CD14-positive monocyte (primary cell): ENCODE results near the gene SF3A1. TPM values are rescaled to one million over a fixed set of nuclear protein-coding genes. Genes with fewer than 3 reads are reported as not detected.

Source experiments
- DNase-seq, 3 donors: peaks; one replicate each; pipeline ENCODE4 v3.0.0-alpha.2; 2011 to 2022
- H2AFZ ChIP-seq: 2 replicates; pipeline ENCODE4 v1.6.0; 2012; ENCODE audit warnings: mild to moderate bottlenecking, low read depth, low read length, inconsistent platforms; ENCODE audit not compliant: insufficient read depth, poor library complexity, severe bottlenecking
- H3K27ac ChIP-seq, 2 donors: 1 replicate in 1 of 2; 2 replicates in 1 of 2; pipeline ENCODE4 v1.5.1; 2012 to 2013; ENCODE audit warnings: low read length in 2 of 2, control low read depth in 1 of 2, inconsistent platforms in 1 of 2, low read depth in 1 of 2, mild to moderate bottlenecking in 1 of 2
- H3K27me3 ChIP-seq, 2 donors: one replicate each; pipeline versions ENCODE4 v1.6.0 to v1.6.1; 2011 to 2013; ENCODE audit warnings: low read length in 2 of 2; ENCODE audit not compliant: control insufficient read depth in 2 of 2, insufficient read depth in 2 of 2
- H3K36me3 ChIP-seq, 2 donors: replicated peaks in 1 of 2; 1 replicate in 1 of 2; 2 replicates in 1 of 2; pipeline versions ENCODE4 v1.5.1 to v1.6.1; 2012 to 2013; ENCODE audit warnings: low read length in 2 of 2, control low read depth in 1 of 2, inconsistent platforms in 1 of 2, mild to moderate bottlenecking in 1 of 2; ENCODE audit not compliant: insufficient read depth in 2 of 2, control insufficient read depth in 1 of 2
- H3K4me1 ChIP-seq, 2 donors: 1 replicate in 1 of 2; 2 replicates in 1 of 2; pipeline versions ENCODE4 v1.5.1 to v1.6.1; 2012 to 2013; ENCODE audit warnings: low read length in 2 of 2, control low read depth in 1 of 2, inconsistent platforms in 1 of 2, mild to moderate bottlenecking in 1 of 2, moderate library complexity in 1 of 2; ENCODE audit not compliant: insufficient read depth in 2 of 2, control insufficient read depth in 1 of 2
- H3K4me2 ChIP-seq: replicated peaks from 2 replicates; pipeline ENCODE3; 2012; ENCODE audit warnings: low read length, moderate library complexity, mild to moderate bottlenecking; ENCODE audit not compliant: poor library complexity, severe bottlenecking; ENCODE audit errors: extremely low read depth
- H3K4me3 ChIP-seq, 3 experiments: fragments of 200-600 bp in 1 of 3; sonication (generic) in 1 of 3; replicated peaks in 1 of 3; 1 replicate in 2 of 3; 2 replicates in 1 of 3; pipeline ENCODE4 v1.5.1; 2011 to 2013; ENCODE audit warnings: low read length in 3 of 3, mild to moderate bottlenecking in 3 of 3, control low read depth in 2 of 3, low read depth in 2 of 3, inconsistent platforms in 1 of 3, moderate library complexity in 1 of 3
- H3K79me2 ChIP-seq: 2 replicates; pipeline ENCODE4 v1.6.0; 2012; ENCODE audit warnings: mild to moderate bottlenecking, control low read depth, inconsistent platforms, low read length, moderate library complexity; ENCODE audit not compliant: insufficient read depth
- H3K9ac ChIP-seq: 2 replicates; pipeline ENCODE4 v1.6.0; 2017; ENCODE audit warnings: low read length, mild to moderate bottlenecking; ENCODE audit not compliant: insufficient read depth, poor library complexity, severe bottlenecking
- H3K9me3 ChIP-seq, 2 donors: replicated peaks in 1 of 2; 1 replicate in 1 of 2; 2 replicates in 1 of 2; pipeline versions ENCODE4 v1.5.1 to v1.6.1; 2012 to 2013; ENCODE audit warnings: low read length in 2 of 2, control low read depth in 1 of 2; ENCODE audit not compliant: control insufficient read depth in 1 of 2, insufficient read depth in 1 of 2
- H4K20me1 ChIP-seq: 2 replicates; pipeline ENCODE4 v1.6.0; 2012; ENCODE audit warnings: mild to moderate bottlenecking, low read length, control low read depth, moderate library complexity; ENCODE audit not compliant: insufficient read depth
- H3K27ac Mint-ChIP-seq, 7 donors: one replicate each; pipeline ENCODE4 v1.8.0; 2020; ENCODE audit warnings: mild to moderate bottlenecking in 7 of 7, mixed read lengths in 7 of 7, moderate library complexity in 6 of 7, inconsistent platforms in 2 of 7
- H3K27me3 Mint-ChIP-seq, 3 donors: one replicate each; pipeline ENCODE4 v1.8.0; 2021 to 2022; ENCODE audit warnings: low read depth in 3 of 3, mild to moderate bottlenecking in 3 of 3, mixed read lengths in 3 of 3, moderate library complexity in 3 of 3, inconsistent platforms in 1 of 3
- H3K36me3 Mint-ChIP-seq, 2 donors: one replicate each; pipeline ENCODE4 v1.8.0; 2020; ENCODE audit warnings: mixed read lengths in 2 of 2, inconsistent platforms in 1 of 2, mild to moderate bottlenecking in 1 of 2
- H3K4me1 Mint-ChIP-seq: one replicate; pipeline ENCODE4 v1.8.0; 2020; ENCODE audit warnings: mild to moderate bottlenecking, mixed read lengths
- H3K4me3 Mint-ChIP-seq, 2 donors: one replicate each; pipeline ENCODE4 v1.8.0; 2020; ENCODE audit warnings: mild to moderate bottlenecking in 2 of 2, mixed read lengths in 2 of 2, moderate library complexity in 1 of 2
- H3K9me3 Mint-ChIP-seq, 7 donors: one replicate each; pipeline ENCODE4 v1.8.0; 2020 to 2022; ENCODE audit warnings: mixed read lengths in 7 of 7, mild to moderate bottlenecking in 6 of 7, moderate library complexity in 6 of 7, inconsistent platforms in 2 of 7
- WGBS: methylation state at CpG from one replicate; pipeline ENCODE4 v1.1.5; 2013; ENCODE audit warnings: missing lambda C conversion rate; ENCODE audit not compliant: insufficient coverage; 5-methylcytosine and 5-hydroxymethylcytosine counted together
- intact Hi-C, 2 donors: fragments of 100-400 bp; cut with micrococcal nuclease; formaldehyde crosslinking; loops; one replicate each; pipeline versions ENCODE4 v1.15.0 to v1.15.1; 2023
- polyA plus RNA-seq, 3 donors: library from polyadenylated mRNA; depleted of rRNA in 1 of 3; unstranded in 2 of 3; stranded (reverse) in 1 of 3; fragments of 300-500 nt in 2 of 3; fragments of >200 nt in 1 of 3; fragmentation: Illumina TruSeq in 2 of 3; gene quantifications; 1 replicate in 2 of 3; 2 replicates in 1 of 3; pipeline ENCODE4 v1.2.3, GENCODE V29; 2012 to 2021
- TF ChIP-seq, protein P1 (sequence below): fragments of 200-600 bp; IDR thresholded peaks from one replicate; pipeline ENCODE4 v1.8.0; 2022; ENCODE audit warnings: antibody characterized with exemption, mild to moderate bottlenecking

The SF3A1 gene
- polyA plus RNA-seq, 3 donors = 34.7 to 102 (median 52.1) TPM

DNA sequence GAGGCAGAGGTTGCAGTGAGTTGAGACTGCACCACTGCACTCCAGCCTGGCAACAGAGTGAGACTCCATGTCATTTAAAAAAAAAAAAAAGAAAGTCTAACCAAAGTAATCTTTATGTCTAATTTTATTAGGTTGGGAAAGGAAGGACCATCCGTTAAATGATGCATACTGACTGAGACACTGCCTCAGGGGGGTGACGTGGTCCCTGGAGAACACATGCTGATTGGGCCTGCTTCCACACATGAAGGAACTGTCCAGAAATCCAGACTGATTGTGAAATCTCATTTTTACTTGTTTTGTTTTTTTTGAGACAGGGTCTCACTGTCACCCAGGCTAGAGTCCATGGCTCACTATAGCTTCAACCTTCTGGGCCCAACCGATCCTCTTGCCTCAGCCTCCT, 5.5 kb downstream of the SF3A1 start:
- no peak overlapping the region for H2AFZ ChIP-seq
- peak overlapping the region in 6 of 7 donors; percentile 6 to 54 (median 34) for H3K27ac Mint-ChIP-seq
- no peak overlapping the region for H3K4me3 Mint-ChIP-seq
- H3K9me3 Mint-ChIP-seq = no peaks in the 10 kb centered on the region
- no peak for DNase-seq
- no peaks in the 10 kb centered on the region for H3K27me3 ChIP-seq
- no peak overlapping the region for H3K4me2 ChIP-seq
- H3K4me1 Mint-ChIP-seq = peaks cover 25% of the 10 kb centered on the region
- H3K9ac ChIP-seq = no peak overlapping the region
- no peaks in the 10 kb centered on the region for H3K9me3 ChIP-seq
- TF ChIP-seq, protein P1, sequence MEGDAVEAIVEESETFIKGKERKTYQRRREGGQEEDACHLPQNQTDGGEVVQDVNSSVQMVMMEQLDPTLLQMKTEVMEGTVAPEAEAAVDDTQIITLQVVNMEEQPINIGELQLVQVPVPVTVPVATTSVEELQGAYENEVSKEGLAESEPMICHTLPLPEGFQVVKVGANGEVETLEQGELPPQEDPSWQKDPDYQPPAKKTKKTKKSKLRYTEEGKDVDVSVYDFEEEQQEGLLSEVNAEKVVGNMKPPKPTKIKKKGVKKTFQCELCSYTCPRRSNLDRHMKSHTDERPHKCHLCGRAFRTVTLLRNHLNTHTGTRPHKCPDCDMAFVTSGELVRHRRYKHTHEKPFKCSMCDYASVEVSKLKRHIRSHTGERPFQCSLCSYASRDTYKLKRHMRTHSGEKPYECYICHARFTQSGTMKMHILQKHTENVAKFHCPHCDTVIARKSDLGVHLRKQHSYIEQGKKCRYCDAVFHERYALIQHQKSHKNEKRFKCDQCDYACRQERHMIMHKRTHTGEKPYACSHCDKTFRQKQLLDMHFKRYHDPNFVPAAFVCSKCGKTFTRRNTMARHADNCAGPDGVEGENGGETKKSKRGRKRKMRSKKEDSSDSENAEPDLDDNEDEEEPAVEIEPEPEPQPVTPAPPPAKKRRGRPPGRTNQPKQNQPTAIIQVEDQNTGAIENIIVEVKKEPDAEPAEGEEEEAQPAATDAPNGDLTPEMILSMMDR = no peak
- H3K27ac ChIP-seq = no peak overlapping the region
- H3K36me3 ChIP-seq = peaks cover 69 to 78% of the 10 kb centered on the region in 2 donors
- H3K27me3 Mint-ChIP-seq = peaks cover 0 to 3% (median 0%) of the 10 kb centered on the region in 3 donors
- 97% methylated on average over 3 of the region's 3 CpGs for WGBS
- H3K4me3 ChIP-seq = no peak overlapping the region
- peaks cover 64 to 83% of the 10 kb centered on the region in 2 donors for H3K36me3 Mint-ChIP-seq
- H3K4me1 ChIP-seq = peaks cover 19 to 21% of the 10 kb centered on the region in 2 donors
- intact Hi-C loops = loop anchor here in 1 of 2 donors (10.0 kb wide), 1 partner anchor 46 kb away; no protein-coding TSS in a partner anchor
- peaks cover 88% of the 10 kb centered on the region for H3K79me2 ChIP-seq
- H4K20me1 ChIP-seq = peaks cover 98% of the 10 kb centered on the region

DNA sequence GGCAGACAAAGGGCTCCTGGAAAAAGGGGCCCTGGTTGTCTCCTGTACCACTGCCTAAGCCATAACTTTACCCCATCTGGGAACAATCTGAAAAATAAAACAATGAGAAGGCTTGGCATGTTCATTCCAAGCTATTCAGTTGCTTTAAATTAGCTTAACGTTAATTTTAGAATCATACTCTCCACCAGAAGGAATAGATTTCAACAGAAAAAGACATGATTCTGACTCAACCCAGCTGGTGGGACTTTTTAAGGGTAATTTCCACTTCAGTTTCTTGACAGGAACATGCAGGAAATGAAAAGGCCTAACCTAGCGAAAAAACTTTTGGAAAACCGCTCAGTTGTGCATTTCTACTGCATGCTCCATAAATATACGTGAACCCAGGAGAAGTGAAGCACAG, 7.9 kb downstream of the SF3A1 start:
- H3K9me3 ChIP-seq = no peaks in the 10 kb centered on the region
- H3K4me1 ChIP-seq = no peaks in the 10 kb centered on the region
- DNase-seq = no peak
- Mint-ChIP-seq H3K4me3 (no peak overlapping the region), H3K9me3 (peaks cover 0 to 2% (median 0%) of the 10 kb centered on the region in 7 donors), H3K27ac (no peak overlapping the region), H3K27me3 (peaks cover 0 to 1% (median 0%) of the 10 kb centered on the region in 3 donors), H3K36me3 (peaks cover 82 to 98% of the 10 kb centered on the region in 2 donors), H3K4me1 (peaks cover 2% of the 10 kb centered on the region)
- TF ChIP-seq, protein P1 = no peak
- H3K4me2 ChIP-seq = no peak overlapping the region
- no peak overlapping the region for H2AFZ ChIP-seq
- WGBS = 96% methylated on average over 3 of the region's 4 CpGs
- H3K27me3 ChIP-seq = no peaks in the 10 kb centered on the region
- peaks cover 91 to 98% of the 10 kb centered on the region in 2 donors for H3K36me3 ChIP-seq
- no peak overlapping the region for H3K9ac ChIP-seq
- H3K27ac ChIP-seq = no peak overlapping the region
- H3K4me3 ChIP-seq = no peak overlapping the region
- peaks cover 96% of the 10 kb centered on the region for H4K20me1 ChIP-seq
- intact Hi-C loops = no loop called here
- H3K79me2 ChIP-seq = peaks cover 63% of the 10 kb centered on the region
